HepG2 (cell line): ENCODE measurements around the gene BRAF. TPM values are rescaled to one million over a fixed set of nuclear protein-coding genes. Genes with fewer than 3 reads are reported as not detected.

Source experiments
- ARNT ChIP-seq: fragments of 450-650 bp; IDR thresholded peaks from 2 replicates; pipeline ENCODE4 v1.6.1; 2017
- FOSL1 ChIP-seq: sonication (generic); formaldehyde crosslinking; IDR thresholded peaks from 2 replicates; pipeline ENCODE4 v1.9.0; 2021; ENCODE audit warnings: missing genetic modification reagents, borderline replicate concordance
- GABPB1 ChIP-seq: IDR thresholded peaks from 2 replicates; pipeline ENCODE4 v1.6.1; 2016; ENCODE audit warnings: mild to moderate bottlenecking, missing genetic modification reagents, moderate library complexity, missing compliant biosample characterization
- HNRNPK ChIP-seq: fragments of 200-400 bp; formaldehyde crosslinking; IDR thresholded peaks from 2 replicates; pipeline ENCODE4 v1.6.1; 2018; ENCODE audit warnings: low read length, low read depth, moderate library complexity, mild to moderate bottlenecking; ENCODE audit not compliant: poor library complexity, severe bottlenecking
- HOXA3 ChIP-seq: sonication (generic); formaldehyde crosslinking; IDR thresholded peaks from 2 replicates; pipeline ENCODE4 v1.5.0; 2020; ENCODE audit warnings: missing genetic modification reagents
- ISX ChIP-seq: sonication (generic); formaldehyde crosslinking; conservative IDR thresholded peaks from 2 replicates; pipeline ENCODE4 v1.5.0; 2020; ENCODE audit warnings: missing genetic modification reagents
- KAT8 ChIP-seq: IDR thresholded peaks from 2 replicates; pipeline ENCODE4 v1.6.1; 2016; ENCODE audit warnings: missing genetic modification reagents, missing compliant biosample characterization
- SNAPC2 ChIP-seq: sonication (generic); formaldehyde crosslinking; IDR thresholded peaks from 2 replicates; pipeline ENCODE4 v1.8.1; 2022; ENCODE audit warnings: mild to moderate bottlenecking, missing genetic modification reagents
- SNRNP70 ChIP-seq: fragments of 200-400 bp; formaldehyde crosslinking; IDR thresholded peaks from 2 replicates; pipeline ENCODE4 v1.6.1; 2017; ENCODE audit warnings: mild to moderate bottlenecking, low read depth, low read length, moderate library complexity
- ZNF136 ChIP-seq: sonication (generic); formaldehyde crosslinking; IDR thresholded peaks from 2 replicates; pipeline ENCODE4 v1.8.1; 2022; ENCODE audit warnings: low read depth, mild to moderate bottlenecking, moderate library complexity, missing genetic modification reagents
- ZNF180 ChIP-seq: sonication (generic); formaldehyde crosslinking; IDR thresholded peaks from 2 replicates; pipeline ENCODE4 v1.4.0; 2020; ENCODE audit warnings: low read depth, missing genetic modification reagents, borderline replicate concordance
- ZNF326 ChIP-seq: sonication (generic); formaldehyde crosslinking; IDR thresholded peaks from 2 replicates; pipeline ENCODE4 v1.4.0; 2020; ENCODE audit warnings: missing genetic modification reagents, borderline replicate concordance
- ZNF329 ChIP-seq: sonication (generic); formaldehyde crosslinking; IDR thresholded peaks from 2 replicates; pipeline ENCODE4 v1.9.0; 2021; ENCODE audit warnings: low read depth, mild to moderate bottlenecking, missing genetic modification reagents
- ZNF446 ChIP-seq: sonication (generic); formaldehyde crosslinking; IDR thresholded peaks from 2 replicates; pipeline ENCODE4 v1.5.0; 2020; ENCODE audit warnings: mild to moderate bottlenecking, missing genetic modification reagents
- ZNF709 ChIP-seq: sonication (generic); formaldehyde crosslinking; IDR thresholded peaks from 2 replicates; pipeline ENCODE4 v1.5.0; 2020; ENCODE audit warnings: mild to moderate bottlenecking, missing genetic modification reagents
- ZNF746 ChIP-seq: sonication (generic); formaldehyde crosslinking; IDR thresholded peaks from 2 replicates; pipeline ENCODE4 v1.8.0; 2022; ENCODE audit warnings: mild to moderate bottlenecking, missing genetic modification reagents
- ZSCAN9 ChIP-seq: IDR thresholded peaks from 2 replicates; pipeline ENCODE4 v1.6.1; 2016; ENCODE audit warnings: borderline replicate concordance
- polyA plus RNA-seq, 8 experiments: library from polyadenylated mRNA; depleted of rRNA in 3 of 8; stranded (reverse) in 7 of 8; unstranded in 1 of 8; fragments of >200 nt; fragmentation: Illumina TruSeq in 4 of 8; extraction: Trizol in 4 of 8; gene quantifications; 2 replicates each; pipeline versions ENCODE4 v1.2.1 to v1.2.3, GENCODE V29; 2011 to 2016; ENCODE audit warnings: low read depth in 4 of 8, missing spikeins in 1 of 8, mixed read lengths in 1 of 8; ENCODE audit not compliant: insufficient read depth in 1 of 8
- total RNA-seq, 5 experiments: library from RNA; depleted of rRNA; stranded (reverse); fragments of >200 nt; fragmentation: Illumina TruSeq; extraction: Trizol; gene quantifications; 2 replicates each; pipeline ENCODE4 v1.2.3, GENCODE V29; 2016; ENCODE audit warnings: low read depth in 1 of 5
- TF ChIP-seq, protein P1 (sequence below): sonication (generic); formaldehyde crosslinking; IDR thresholded peaks from 2 replicates; pipeline ENCODE4 v1.5.1; 2020; ENCODE audit warnings: missing genetic modification reagents, mild to moderate bottlenecking, borderline replicate concordance
- TF ChIP-seq, protein P2 (sequence below): sonication (generic); formaldehyde crosslinking; IDR thresholded peaks from 2 replicates; pipeline ENCODE4 v1.8.0; 2022; ENCODE audit warnings: mild to moderate bottlenecking, missing genetic modification reagents, borderline replicate concordance
- TF ChIP-seq, protein P3 (sequence below): sonication (generic); formaldehyde crosslinking; IDR thresholded peaks from 2 replicates; pipeline ENCODE4 v1.5.0; 2020; ENCODE audit warnings: mild to moderate bottlenecking, missing genetic modification reagents
- TF ChIP-seq, protein P4 (sequence below): IDR thresholded peaks from 2 replicates; pipeline ENCODE4 v1.6.1; 2016; ENCODE audit warnings: low read depth, borderline replicate concordance

BRAF gene
- total and polyA plus RNA-seq, 2 of the 13 experiments (the other 11 are each of a cell fraction or from before 2014, with no cell fraction given) = 12.5 to 13.4 TPM

DNA sequence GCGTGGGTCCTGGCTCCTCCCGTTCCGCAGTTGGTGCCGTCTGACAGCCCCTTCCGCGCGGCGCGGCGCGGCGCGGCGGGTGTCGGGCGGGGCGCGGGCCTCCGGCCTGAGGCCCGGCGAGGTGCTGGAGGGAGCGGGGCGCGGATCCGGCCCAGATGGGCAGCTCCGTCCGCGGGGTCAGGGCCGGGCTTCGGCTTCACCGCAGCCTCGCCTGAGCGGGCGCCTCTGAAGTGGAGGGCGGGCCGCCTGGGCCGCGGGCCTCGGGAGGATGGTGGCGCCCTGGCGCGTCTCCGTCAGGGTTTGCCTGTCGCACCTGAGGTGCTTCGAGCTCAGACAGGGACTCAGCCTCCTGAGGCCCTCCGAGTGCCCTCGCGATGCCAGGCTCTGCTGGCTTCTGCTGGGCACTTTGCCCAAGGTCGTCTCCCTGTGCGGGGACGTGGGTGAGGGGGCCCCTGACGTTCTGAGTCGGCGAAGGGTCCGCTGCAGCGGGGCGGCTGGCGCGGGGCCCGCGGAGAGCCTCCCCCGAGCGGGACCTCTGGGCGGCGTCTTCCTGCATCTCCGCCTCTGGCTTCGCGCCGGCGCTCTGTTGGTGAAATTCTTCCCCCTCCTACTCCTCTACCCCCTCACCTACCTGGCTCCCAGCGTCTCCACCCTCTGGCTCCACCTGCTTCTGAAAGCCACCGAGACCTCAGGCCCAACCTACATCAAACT is 251.5 kb downstream of the BRAF start (continued):
- TF ChIP-seq, protein P1, sequence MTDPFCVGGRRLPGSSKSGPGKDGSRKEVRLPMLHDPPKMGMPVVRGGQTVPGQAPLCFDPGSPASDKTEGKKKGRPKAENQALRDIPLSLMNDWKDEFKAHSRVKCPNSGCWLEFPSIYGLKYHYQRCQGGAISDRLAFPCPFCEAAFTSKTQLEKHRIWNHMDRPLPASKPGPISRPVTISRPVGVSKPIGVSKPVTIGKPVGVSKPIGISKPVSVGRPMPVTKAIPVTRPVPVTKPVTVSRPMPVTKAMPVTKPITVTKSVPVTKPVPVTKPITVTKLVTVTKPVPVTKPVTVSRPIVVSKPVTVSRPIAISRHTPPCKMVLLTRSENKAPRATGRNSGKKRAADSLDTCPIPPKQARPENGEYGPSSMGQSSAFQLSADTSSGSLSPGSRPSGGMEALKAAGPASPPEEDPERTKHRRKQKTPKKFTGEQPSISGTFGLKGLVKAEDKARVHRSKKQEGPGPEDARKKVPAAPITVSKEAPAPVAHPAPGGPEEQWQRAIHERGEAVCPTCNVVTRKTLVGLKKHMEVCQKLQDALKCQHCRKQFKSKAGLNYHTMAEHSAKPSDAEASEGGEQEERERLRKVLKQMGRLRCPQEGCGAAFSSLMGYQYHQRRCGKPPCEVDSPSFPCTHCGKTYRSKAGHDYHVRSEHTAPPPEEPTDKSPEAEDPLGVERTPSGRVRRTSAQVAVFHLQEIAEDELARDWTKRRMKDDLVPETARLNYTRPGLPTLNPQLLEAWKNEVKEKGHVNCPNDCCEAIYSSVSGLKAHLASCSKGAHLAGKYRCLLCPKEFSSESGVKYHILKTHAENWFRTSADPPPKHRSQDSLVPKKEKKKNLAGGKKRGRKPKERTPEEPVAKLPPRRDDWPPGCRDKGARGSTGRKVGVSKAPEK (CRISPR knock-in tag) = no peak
- TF ChIP-seq ARNT (no peak), GABPB1 (CRISPR knock-in tag) (no peak), ZNF326 (CRISPR knock-in tag) (no peak), ZSCAN9 (CRISPR knock-in tag) (no peak), ZNF329 (CRISPR knock-in tag) (no peak), ISX (CRISPR knock-in tag) (no peak), ZNF136 (CRISPR knock-in tag) (no peak), SNAPC2 (CRISPR knock-in tag) (no peak), FOSL1 (no peak), KAT8 (CRISPR knock-in tag) (no peak), ZNF746 (CRISPR knock-in tag) (no peak), HOXA3 (CRISPR knock-in tag) (peak; percentile 37; the same call in 1 of the 2 replicates), ZNF180 (CRISPR knock-in tag) (no peak), ZNF709 (peak; percentile 48; the same call in 1 of the 2 replicates), SNRNP70 (no peak), ZNF446 (0 out of 2 replicates have a peak, but pooled peaks have one; percentile 49), HNRNPK (no peak)
- TF ChIP-seq, protein P2, sequence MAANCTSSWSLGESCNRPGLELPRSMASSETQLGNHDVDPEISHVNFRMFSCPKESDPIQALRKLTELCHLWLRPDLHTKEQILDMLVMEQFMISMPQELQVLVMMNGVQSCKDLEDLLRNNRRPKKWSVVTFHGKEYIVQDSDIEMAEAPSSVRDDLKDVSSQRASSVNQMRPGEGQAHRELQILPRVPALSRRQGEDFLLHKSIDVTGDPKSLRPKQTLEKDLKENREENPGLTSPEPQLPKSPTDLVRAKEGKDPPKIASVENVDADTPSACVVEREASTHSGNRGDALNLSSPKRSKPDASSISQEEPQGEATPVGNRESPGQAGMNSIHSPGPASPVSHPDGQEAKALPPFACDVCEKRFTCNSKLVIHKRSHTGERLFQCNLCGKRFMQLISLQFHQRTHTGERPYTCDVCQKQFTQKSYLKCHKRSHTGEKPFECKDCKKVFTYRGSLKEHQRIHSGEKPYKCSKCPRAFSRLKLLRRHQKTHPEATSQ (CRISPR knock-in tag) = no peak
- TF ChIP-seq, protein P3, sequence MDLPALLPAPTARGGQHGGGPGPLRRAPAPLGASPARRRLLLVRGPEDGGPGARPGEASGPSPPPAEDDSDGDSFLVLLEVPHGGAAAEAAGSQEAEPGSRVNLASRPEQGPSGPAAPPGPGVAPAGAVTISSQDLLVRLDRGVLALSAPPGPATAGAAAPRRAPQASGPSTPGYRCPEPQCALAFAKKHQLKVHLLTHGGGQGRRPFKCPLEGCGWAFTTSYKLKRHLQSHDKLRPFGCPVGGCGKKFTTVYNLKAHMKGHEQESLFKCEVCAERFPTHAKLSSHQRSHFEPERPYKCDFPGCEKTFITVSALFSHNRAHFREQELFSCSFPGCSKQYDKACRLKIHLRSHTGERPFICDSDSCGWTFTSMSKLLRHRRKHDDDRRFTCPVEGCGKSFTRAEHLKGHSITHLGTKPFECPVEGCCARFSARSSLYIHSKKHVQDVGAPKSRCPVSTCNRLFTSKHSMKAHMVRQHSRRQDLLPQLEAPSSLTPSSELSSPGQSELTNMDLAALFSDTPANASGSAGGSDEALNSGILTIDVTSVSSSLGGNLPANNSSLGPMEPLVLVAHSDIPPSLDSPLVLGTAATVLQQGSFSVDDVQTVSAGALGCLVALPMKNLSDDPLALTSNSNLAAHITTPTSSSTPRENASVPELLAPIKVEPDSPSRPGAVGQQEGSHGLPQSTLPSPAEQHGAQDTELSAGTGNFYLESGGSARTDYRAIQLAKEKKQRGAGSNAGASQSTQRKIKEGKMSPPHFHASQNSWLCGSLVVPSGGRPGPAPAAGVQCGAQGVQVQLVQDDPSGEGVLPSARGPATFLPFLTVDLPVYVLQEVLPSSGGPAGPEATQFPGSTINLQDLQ = no peak
- TF ChIP-seq, protein P4, sequence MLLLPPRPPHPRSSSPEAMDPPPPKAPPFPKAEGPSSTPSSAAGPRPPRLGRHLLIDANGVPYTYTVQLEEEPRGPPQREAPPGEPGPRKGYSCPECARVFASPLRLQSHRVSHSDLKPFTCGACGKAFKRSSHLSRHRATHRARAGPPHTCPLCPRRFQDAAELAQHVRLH (CRISPR knock-in tag) = no peak
